ENCODE measurements around the gene AUNIP.

AUNIP gene

GRCh38 chr1:25796811-25797458 lies 62.3 kb downstream of the AUNIP start:
- Mint-ChIP-seq H3K36me3 (ENCODE audit: insufficient read depth) (peaks cover 10% of the 10 kb centered on the region), H3K27me3 (no peaks in the 10 kb centered on the region), H3K4me3 (peak overlapping the region; percentile 50), H3K4me1 (peaks cover 36% of the 10 kb centered on the region), H3K9me3 (no peaks in the 10 kb centered on the region), H3K27ac (ENCODE audit: low read depth) (peak overlapping the region; percentile 78)
- ATAC-seq (replicated peaks; ENCODE audit: extremely low read depth, poor library complexity, severe bottlenecking) (peak; percentile 42), DNase-seq (ENCODE audit: low spot score in 2 of 2) (peak; percentile 64)

GRCh38 chr1:25795946-25796810 lies 63.1 kb downstream of the AUNIP start:
- H3K36me3 Mint-ChIP-seq (ENCODE audit: insufficient read depth) = peaks cover 10% of the 10 kb centered on the region
- no peaks in the 10 kb centered on the region for H3K27me3 Mint-ChIP-seq
- H3K4me3 Mint-ChIP-seq = peak overlapping the region; percentile 50
- DNase-seq (ENCODE audit: low spot score in 2 of 2) = peak in 1 of 2 donors; percentile 42
- peak; percentile 75 for ATAC-seq (replicated peaks; ENCODE audit: extremely low read depth, poor library complexity, severe bottlenecking)
- no peaks in the 10 kb centered on the region for H3K9me3 Mint-ChIP-seq
- peak overlapping the region; percentile 78 for H3K27ac Mint-ChIP-seq (ENCODE audit: low read depth)
- H3K4me1 Mint-ChIP-seq = peaks cover 36% of the 10 kb centered on the region

DNA sequence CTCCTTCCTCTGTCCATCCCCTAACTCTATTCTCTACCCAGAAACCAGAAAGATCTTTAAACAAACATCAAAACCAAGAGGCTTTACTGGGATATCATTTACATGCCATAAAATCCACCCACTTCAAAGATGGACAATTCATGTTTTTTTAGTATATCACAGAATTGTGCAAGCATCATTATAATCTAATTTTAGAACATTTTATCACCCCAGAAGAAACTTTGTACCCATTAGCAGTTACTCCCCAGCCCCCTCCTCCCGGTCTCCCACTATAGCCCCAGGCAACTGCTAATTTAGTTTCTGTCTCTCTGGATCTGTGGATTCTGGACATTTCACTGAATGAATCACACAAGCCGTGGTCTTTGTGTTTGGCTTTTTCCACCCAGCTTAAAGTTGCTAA lies 64.0 kb downstream of the AUNIP start:
- H3K36me3 Mint-ChIP-seq (ENCODE audit: insufficient read depth) = peaks cover 10% of the 10 kb centered on the region
- peaks cover 29% of the 10 kb centered on the region for H3K4me1 Mint-ChIP-seq
- no peak overlapping the region for H3K4me3 Mint-ChIP-seq

GRCh38 chr1:25794325-25794724 lies 64.9 kb downstream of the AUNIP start:
- Mint-ChIP-seq H3K9me3 (no peaks in the 10 kb centered on the region), H3K27ac (ENCODE audit: low read depth) (no peak overlapping the region), H3K4me1 (peaks cover 29% of the 10 kb centered on the region), H3K36me3 (ENCODE audit: insufficient read depth) (peaks cover 10% of the 10 kb centered on the region), H3K27me3 (no peaks in the 10 kb centered on the region), H3K4me3 (no peak overlapping the region)
- no peak for ATAC-seq (replicated peaks; ENCODE audit: extremely low read depth, poor library complexity, severe bottlenecking)
- no peak for DNase-seq (ENCODE audit: low spot score in 2 of 2)

More for the DNA sequence above, 64.0 kb downstream of the AUNIP start:
- H3K9me3 Mint-ChIP-seq = no peaks in the 10 kb centered on the region
- DNase-seq (ENCODE audit: low spot score in 2 of 2) (no peak), ATAC-seq (replicated peaks; ENCODE audit: extremely low read depth, poor library complexity, severe bottlenecking) (no peak)
- H3K27me3 Mint-ChIP-seq = no peaks in the 10 kb centered on the region
- peak overlapping the region; percentile 72 for H3K27ac Mint-ChIP-seq (ENCODE audit: low read depth)

DNA sequence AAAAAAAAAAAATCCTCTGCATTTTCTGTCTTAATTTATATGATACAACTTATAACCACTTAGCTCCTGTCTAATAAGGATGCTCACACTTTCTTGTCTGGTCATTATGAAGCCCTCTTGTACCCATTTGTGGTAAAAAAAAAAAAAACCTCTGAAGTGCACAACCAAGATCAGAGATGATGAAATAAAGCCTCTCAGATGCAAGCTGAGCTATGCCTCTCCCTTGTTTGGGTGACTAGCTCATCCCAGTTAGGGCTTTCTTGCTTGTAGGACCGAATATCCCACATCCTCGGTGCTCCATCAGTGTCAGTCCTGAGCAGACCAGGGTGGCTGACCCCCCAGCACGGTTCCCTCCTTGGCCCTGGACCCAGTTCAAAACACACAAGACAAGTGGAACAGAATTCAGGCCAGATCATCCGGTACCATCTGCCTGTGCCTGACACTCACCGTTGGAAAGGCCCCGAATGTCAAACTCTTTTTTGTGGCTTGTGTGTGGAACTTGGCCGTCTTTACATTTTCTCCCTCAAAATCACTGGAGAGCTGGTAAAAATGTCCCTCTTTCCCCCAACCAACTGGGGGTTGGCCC lies 65.6 kb downstream of the AUNIP start:
- H3K9me3 Mint-ChIP-seq = no peaks in the 10 kb centered on the region
- peaks cover 10% of the 10 kb centered on the region for H3K36me3 Mint-ChIP-seq (ENCODE audit: insufficient read depth)
- DNase-seq (ENCODE audit: low spot score in 2 of 2) = no peak
- H3K4me1 Mint-ChIP-seq = peaks cover 29% of the 10 kb centered on the region
- H3K27me3 Mint-ChIP-seq = no peaks in the 10 kb centered on the region
- no peak overlapping the region for H3K4me3 Mint-ChIP-seq
- ATAC-seq (replicated peaks; ENCODE audit: extremely low read depth, poor library complexity, severe bottlenecking) = no peak
- H3K27ac Mint-ChIP-seq (ENCODE audit: low read depth) = no peak overlapping the region

- Mint-ChIP-seq H3K4me3 (no peak overlapping the region), H3K36me3 (ENCODE audit: insufficient read depth) (peaks cover 11% of the 10 kb centered on the region), H3K27me3 (no peaks in the 10 kb centered on the region), H3K27ac (ENCODE audit: low read depth) (no peak overlapping the region), H3K4me1 (peaks cover 22% of the 10 kb centered on the region), H3K9me3 (no peaks in the 10 kb centered on the region)
- ATAC-seq (replicated peaks; ENCODE audit: extremely low read depth, poor library complexity, severe bottlenecking) (no peak), DNase-seq (ENCODE audit: low spot score in 2 of 2) (no peak)
Observed at GRCh38 chr1:25792115-25792514, 67.1 kb downstream of the AUNIP start.

GRCh38 chr1:25790472-25790871 lies 68.8 kb downstream of the AUNIP start:
- no peak overlapping the region for H3K4me3 Mint-ChIP-seq
- no peak for DNase-seq (ENCODE audit: low spot score in 2 of 2)
- peaks cover 6% of the 10 kb centered on the region for H3K4me1 Mint-ChIP-seq
- ATAC-seq (replicated peaks; ENCODE audit: extremely low read depth, poor library complexity, severe bottlenecking) = no peak
- H3K9me3 Mint-ChIP-seq = no peaks in the 10 kb centered on the region
- H3K27me3 Mint-ChIP-seq = no peaks in the 10 kb centered on the region
- H3K36me3 Mint-ChIP-seq (ENCODE audit: insufficient read depth) = peaks cover 7% of the 10 kb centered on the region
- no peak overlapping the region for H3K27ac Mint-ChIP-seq (ENCODE audit: low read depth)

GRCh38 chr1:25787760-25788166 lies 71.5 kb downstream of the AUNIP start:
- ATAC-seq (replicated peaks; ENCODE audit: extremely low read depth, poor library complexity, severe bottlenecking) (no peak), DNase-seq (ENCODE audit: low spot score in 2 of 2) (no peak)
- H3K4me1 Mint-ChIP-seq = no peaks in the 10 kb centered on the region
- H3K27me3 Mint-ChIP-seq = no peaks in the 10 kb centered on the region
- H3K27ac Mint-ChIP-seq (ENCODE audit: low read depth) = no peak overlapping the region
- no peak overlapping the region for H3K4me3 Mint-ChIP-seq
- H3K36me3 Mint-ChIP-seq (ENCODE audit: insufficient read depth) = peaks cover 6% of the 10 kb centered on the region
- no peaks in the 10 kb centered on the region for H3K9me3 Mint-ChIP-seq

DNA sequence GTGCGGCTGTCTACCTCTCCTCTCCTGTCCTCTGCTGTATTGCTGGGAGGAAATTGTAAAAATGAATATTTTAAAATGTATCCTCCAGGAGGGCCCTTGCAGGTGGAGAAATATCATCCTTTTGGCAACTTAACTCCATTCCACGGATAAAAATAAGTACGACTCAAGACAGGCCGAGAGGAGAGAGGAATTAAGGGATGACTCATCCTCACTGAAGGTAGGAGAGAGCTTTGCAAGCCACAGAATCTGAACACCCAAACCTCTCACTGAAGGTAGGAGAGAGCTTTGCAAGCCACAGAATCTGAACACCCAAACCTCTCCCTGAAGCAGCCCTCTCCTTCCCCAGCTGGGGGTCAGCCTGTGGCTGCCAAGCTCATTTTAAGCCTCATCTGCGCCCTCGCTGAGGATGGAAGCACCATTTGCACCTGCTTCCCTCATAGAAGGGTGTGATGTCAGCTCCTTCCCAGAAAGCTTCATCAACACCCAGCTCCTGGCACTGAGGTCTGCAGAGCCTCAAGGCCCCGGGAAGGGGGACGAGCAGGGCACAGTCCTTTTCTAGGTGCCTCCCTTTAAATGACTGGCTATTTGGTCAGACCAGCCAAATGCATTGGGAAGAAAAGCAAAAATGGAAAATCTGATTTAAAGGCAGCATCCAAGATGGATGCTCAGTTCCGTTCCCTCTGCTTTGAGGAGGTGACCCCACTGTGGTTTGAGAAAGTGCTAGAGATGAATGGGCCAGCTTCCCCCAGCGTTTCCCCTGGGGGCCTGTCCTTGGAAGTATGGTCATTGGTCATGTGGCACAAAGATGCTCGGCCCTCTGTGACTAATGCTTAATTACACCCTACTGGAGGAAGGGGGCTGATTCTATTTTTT lies 72.1 kb downstream of the AUNIP start:
- H3K27ac Mint-ChIP-seq (ENCODE audit: low read depth) = peak overlapping the region; percentile 51
- DNase-seq (ENCODE audit: low spot score in 2 of 2) = no peak
- H3K27me3 Mint-ChIP-seq = no peaks in the 10 kb centered on the region
- ATAC-seq (replicated peaks; ENCODE audit: extremely low read depth, poor library complexity, severe bottlenecking) = no peak
- peaks cover 6% of the 10 kb centered on the region for H3K36me3 Mint-ChIP-seq (ENCODE audit: insufficient read depth)
- H3K9me3 Mint-ChIP-seq = no peaks in the 10 kb centered on the region
- no peaks in the 10 kb centered on the region for H3K4me1 Mint-ChIP-seq
- H3K4me3 Mint-ChIP-seq = no peak overlapping the region

DNA sequence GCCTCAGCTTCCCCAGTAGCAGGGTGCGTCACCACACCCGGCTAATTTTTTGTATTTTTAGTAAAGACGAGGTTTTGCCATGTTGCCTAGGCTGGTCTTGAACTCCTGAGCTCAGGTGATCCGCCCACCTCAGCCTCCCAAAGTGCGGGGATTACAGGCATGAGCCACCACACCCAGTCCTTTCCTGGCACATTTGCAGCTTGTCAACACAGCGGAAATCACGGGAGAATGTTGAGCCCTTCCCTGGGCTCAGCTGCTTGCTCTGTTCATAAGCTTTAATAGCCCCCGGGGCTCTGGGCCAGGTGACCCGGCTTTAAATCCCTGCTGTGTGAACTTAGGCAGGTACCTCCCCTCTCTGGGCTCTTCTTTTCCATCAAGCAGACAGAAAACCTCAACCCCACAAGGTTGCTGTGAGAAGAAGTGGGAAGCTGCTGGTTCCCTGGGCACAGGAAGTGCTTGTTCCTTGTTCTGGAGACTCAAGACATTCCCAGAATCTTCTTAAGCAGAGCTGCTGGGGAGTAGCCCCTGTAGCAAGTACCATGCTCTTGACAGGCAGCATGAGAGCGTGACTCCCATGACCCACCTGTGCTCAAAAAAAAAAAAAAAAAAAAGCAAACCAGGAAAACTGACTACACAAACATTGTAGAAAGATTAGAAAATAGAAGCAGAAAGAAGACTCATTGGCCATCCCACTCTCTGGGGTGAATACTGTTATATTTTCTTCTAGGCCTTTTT lies 73.8 kb downstream of the AUNIP start:
- H3K4me3 Mint-ChIP-seq = no peak overlapping the region
- DNase-seq (ENCODE audit: low spot score in 2 of 2) = no peak
- H3K27me3 Mint-ChIP-seq = no peaks in the 10 kb centered on the region
- ATAC-seq (replicated peaks; ENCODE audit: extremely low read depth, poor library complexity, severe bottlenecking) = no peak
- no peaks in the 10 kb centered on the region for H3K9me3 Mint-ChIP-seq
- H3K36me3 Mint-ChIP-seq (ENCODE audit: insufficient read depth) = peaks cover 6% of the 10 kb centered on the region
- no peak overlapping the region for H3K27ac Mint-ChIP-seq (ENCODE audit: low read depth)
- H3K4me1 Mint-ChIP-seq = no peaks in the 10 kb centered on the region

- no peaks in the 10 kb centered on the region for H3K27me3 Mint-ChIP-seq
- H3K4me1 Mint-ChIP-seq = no peaks in the 10 kb centered on the region
- H3K4me3 Mint-ChIP-seq = no peak overlapping the region
- H3K36me3 Mint-ChIP-seq (ENCODE audit: insufficient read depth) = peaks cover 6% of the 10 kb centered on the region
- no peak overlapping the region for H3K27ac Mint-ChIP-seq (ENCODE audit: low read depth)
- ATAC-seq (replicated peaks; ENCODE audit: extremely low read depth, poor library complexity, severe bottlenecking) (no peak), DNase-seq (ENCODE audit: low spot score in 2 of 2) (no peak)
- H3K9me3 Mint-ChIP-seq = no peaks in the 10 kb centered on the region
Observed at GRCh38 chr1:25784575-25785051, 74.6 kb downstream of the AUNIP start.
